Gastroesophageal sphincter (tissue), 3 donors: ENCODE results near the gene MTCH2.

Experiments used
- CTCF ChIP-seq, 4 experiments: fragments of 200-600 bp in 2 of 4; fragments of 450-650 bp in 2 of 4; sonication (generic) in 1 of 4; IDR thresholded peaks; one replicate each; pipeline ENCODE4 v1.5.1; 2017 to 2019; ENCODE audit warnings: antibody characterized with exemption in 4 of 4, mild to moderate bottlenecking in 2 of 4, moderate library complexity in 2 of 4
- EP300 ChIP-seq: sonication (generic); formaldehyde crosslinking; IDR thresholded peaks from one replicate; pipeline ENCODE4 v1.6.1; 2017; ENCODE audit warnings: antibody characterized with exemption, mild to moderate bottlenecking
- POLR2A ChIP-seq, 2 donors: fragments of 450-650 bp; IDR thresholded peaks; one replicate each; pipeline ENCODE4 v1.6.1; 2017; ENCODE audit warnings: antibody characterized with exemption in 2 of 2, mild to moderate bottlenecking in 2 of 2, moderate library complexity in 1 of 2

GRCh38 chr11:47607380-47607779, 35.0 kb downstream of the MTCH2 start:
- TF ChIP-seq CTCF (IDR thresholded peaks at IDR 0.05) (no peak), EP300 (no peak), POLR2A (IDR thresholded peaks at IDR 0.05) (no peak)
